ENCODE results near the gene KRT38.

DNA sequence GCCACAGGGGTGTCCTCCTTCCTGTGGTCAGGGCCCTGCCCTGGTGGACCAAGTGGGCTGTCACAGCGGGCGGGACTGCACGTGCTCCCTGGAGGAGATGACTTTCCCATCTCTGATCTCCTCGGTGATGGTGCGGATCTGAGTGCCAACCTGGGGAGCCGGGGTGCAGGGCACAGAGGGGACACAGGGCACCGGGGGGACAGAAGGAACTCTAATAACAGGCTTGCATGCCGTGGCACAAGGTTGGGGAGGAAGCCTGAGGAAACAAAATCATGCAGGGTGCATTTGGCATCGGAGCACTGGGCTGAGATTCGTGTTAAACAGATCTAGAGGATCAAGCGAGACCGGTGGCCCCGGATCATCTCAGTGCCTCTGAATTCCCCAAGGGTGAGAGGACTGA, 45.5 kb upstream of the KRT38 start:
- TF ChIP-seq, protein P1, sequence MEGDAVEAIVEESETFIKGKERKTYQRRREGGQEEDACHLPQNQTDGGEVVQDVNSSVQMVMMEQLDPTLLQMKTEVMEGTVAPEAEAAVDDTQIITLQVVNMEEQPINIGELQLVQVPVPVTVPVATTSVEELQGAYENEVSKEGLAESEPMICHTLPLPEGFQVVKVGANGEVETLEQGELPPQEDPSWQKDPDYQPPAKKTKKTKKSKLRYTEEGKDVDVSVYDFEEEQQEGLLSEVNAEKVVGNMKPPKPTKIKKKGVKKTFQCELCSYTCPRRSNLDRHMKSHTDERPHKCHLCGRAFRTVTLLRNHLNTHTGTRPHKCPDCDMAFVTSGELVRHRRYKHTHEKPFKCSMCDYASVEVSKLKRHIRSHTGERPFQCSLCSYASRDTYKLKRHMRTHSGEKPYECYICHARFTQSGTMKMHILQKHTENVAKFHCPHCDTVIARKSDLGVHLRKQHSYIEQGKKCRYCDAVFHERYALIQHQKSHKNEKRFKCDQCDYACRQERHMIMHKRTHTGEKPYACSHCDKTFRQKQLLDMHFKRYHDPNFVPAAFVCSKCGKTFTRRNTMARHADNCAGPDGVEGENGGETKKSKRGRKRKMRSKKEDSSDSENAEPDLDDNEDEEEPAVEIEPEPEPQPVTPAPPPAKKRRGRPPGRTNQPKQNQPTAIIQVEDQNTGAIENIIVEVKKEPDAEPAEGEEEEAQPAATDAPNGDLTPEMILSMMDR (IDR thresholded peaks at IDR 0.05): no peak
- no peak for TF ChIP-seq POLR2A (IDR thresholded peaks at IDR 0.05)

All from ovary (tissue), 3 donors.